Stimulated activated CD8-positive, alpha-beta memory T cell treated with anti-CD3 and anti-CD28 coated beads, Interleukin-15, amount 100 ng/mL, for 1 hour (primary cell): ENCODE data around the gene APBB1IP.
"Not testable (repeated sequence)": the region's sequence is repeated elsewhere in the genome, so short reads cannot be mapped to it uniquely, and the experiment has no call there.

Source experiments
- DNase-seq: peaks from one replicate; pipeline ENCODE4 v3.0.0-alpha.2; 2020; ENCODE audit warnings: low read depth

Gene APBB1IP

DNA sequence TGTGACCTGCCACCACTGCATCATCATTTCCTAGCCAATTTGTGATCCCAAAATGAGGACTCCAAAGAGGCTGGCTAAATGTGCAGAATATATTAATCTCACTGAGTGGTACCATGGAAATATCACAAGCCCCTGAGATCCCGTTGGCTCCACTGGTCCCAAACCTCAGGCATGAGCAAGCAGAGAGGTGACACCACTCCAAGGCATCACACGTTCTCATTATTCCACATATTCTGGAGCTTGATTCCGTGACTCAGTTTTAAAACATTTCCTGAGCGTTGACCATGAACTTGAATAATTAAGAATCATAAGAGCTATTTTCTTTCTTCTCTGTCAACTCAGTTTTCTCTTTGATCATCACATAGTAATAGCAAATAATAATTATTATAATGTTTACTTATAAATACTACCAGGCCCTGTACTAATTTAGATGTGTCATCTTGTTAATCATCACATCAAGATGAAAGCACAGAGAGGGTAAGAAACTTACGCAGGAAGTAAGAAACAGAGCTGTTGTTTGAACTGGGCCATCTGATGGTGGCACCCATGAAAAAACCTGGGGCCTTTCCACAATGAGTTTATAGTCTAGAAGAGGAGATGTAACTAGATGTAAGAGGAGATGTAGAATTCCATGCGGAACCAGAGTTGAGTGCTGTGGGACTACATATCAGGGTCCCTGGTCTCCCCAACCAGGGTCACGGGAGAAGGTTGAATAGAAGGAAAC lies 3.5 kb downstream of the APBB1IP start:
- DNase-seq = no peak

DNA sequence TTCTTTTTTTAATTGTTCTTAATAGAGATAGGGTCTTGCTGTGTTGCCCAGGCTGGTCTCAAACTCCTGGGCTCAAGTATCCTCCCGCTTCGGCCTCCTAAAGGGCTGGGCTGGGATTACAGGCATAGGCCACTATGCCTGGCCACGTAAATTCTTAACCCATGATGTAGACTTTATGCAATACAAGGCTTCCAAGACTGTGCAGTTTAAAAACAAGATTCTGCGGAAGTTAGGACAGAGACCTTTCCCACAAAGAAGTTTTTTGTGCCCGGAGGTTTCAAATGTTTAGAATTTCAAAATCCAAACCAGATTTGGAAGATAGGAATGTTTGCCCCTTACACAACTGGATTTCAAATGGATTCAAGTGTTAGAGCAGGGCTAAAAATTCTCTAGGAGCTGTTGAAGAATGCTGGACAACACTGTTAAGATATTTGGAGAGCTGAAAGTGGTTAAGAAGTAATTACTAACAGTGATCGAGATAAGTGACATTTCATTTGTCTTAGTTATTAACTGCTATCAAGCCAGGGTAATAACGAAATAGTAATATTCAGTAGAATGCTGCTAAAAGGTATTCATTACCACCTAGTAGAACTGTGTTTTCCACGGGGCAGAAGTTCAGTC lies 7.4 kb downstream of the APBB1IP start:
- no peak for DNase-seq

DNA sequence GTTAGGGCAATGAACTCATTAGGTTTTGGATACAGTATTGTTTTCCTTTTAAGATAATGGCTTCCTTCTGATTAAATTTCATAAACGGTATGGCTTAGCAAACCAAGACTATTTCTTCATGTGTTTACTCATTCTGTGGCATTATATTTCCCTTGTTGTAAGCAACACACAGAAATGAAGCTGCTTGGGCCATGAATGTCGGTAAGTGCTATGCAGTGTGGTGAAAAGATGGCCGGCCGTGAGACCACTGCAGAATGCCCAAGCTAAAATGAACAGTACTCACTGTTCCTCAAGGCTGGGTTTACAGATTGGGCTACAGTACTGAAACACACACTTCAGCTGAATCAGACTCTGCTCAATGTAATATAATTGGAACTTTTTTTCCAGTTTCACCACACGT lies 8.1 kb downstream of the APBB1IP start:
- no peak for DNase-seq

DNA sequence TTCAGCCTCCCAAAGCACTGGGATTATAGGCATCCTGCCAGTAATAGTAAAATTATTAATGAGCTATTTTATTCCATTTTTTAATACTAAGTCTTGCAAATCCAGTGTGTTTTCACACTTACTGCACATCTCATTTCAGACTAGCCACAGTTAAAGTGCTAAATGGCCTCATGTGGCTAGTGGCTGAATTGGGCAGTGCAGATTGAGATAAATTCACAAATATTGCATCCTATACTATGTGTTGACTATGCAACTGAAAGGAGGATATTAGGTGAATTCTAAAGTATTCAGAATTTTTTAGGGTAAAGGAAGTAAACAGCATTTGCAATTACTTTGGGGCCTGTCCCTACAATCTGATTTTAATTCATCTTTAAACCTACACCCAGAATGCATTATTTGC lies 10.2 kb downstream of the APBB1IP start:
- no peak for DNase-seq

DNA sequence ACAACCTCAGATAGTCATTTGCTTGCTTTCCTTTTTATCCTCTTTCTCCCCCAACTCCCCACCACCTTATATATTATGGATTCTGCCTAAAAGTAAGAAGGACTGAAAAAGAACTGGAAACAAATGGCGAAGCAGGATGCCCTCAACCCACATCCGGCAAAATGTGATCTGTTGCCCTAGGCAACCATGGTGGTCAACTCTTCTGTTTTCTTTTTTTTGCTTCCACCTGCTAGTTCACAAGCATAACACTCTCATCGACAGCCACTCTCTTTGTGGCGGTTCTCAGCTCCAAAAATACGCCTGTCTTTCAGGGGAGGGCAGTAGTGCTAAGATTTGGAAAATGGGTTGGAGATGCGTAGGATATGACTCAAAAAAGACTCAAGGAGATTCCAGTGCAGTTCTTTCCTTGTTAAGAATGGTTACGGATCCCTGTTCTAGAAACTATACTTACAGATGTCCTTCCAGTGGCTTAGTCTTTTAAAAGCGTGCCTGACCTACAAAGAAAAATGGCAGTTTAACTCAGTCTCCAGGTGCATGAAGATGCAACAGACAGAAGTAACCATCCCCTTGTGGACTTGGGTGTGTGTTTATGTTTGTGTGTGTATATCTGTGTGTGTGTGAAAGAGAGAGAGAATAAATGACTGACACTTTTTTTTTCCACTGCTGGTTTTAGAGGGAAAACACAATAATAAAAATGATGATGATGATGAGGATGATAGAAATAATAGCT lies 10.7 kb downstream of the APBB1IP start:
- peak; percentile 46 for DNase-seq

DNA sequence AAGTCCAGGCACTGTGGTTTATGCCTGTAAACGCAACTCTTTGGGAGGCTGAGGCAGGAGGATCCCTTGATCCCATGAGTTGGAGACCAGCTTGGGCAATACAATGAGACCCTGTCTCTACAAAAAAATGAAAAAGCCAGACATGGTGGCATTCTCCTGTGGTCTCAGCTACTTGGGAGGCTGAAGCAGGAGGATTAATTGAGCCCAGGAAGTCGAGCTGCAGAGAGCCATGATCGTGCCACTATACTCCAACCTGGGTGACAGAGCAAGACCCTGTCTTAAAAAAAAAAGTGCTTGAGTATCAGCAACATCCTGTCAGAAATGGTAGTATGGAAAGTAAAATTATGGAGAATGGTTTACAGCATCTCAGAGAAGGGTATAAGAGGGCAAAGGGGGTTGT lies 11.6 kb downstream of the APBB1IP start:
- DNase-seq = no peak

DNA sequence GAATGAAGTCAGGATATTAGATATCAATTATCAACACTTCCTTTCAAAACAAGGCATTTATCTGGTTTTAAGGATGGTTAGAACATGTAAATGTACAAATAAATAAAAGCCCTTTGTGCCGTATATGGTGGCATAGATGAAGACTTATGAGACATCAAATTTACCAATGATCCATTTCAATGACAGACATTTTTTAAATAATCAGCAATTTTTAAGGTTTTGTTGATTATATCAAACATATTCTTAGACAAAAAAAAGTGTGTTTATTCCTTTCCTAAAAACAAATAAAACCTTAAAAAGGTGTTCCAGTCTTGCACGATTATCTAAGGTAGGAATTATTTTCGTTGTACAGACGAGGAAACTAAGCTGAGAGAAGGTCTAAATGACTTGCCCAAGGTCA lies 13.8 kb downstream of the APBB1IP start:
- no peak for DNase-seq

DNA sequence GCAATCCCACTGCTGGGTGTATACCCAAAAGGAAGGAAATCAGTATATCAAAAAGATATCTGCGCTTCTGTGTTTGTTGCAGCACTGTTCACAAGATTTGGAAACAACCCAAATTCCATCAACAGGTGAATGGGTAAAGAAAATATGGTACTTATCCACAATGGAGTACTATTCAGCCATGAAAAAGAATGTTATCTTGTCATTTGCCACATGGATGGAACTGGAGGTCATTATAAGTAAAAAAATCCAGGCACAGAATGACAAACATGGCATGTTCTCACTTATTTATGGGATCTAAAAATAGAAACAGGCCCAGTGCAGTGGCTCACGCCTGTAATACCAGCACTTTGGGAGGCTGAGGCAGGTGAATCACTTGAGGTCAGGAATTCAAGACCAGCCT lies 15.7 kb downstream of the APBB1IP start:
- DNase-seq = no peak

DNA sequence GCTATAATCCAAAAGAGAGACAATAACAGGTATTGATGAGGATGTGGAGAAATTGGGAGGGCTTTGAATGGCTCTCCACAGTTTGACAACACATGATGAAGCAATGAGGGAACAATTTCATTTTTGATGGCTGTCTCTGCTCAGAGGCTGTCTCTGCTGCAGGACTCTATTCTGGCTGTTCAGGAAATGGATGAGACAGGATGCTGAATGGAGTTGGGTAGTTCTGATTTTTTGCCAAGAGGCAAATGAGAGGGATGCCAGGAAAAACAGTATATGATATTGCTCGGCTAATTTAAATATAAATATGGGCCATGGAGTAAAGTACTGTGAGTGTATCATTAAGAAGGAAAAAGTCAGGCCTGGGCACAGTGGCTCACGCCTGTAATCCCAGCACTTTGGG lies 16.8 kb downstream of the APBB1IP start:
- no peak for DNase-seq

DNA sequence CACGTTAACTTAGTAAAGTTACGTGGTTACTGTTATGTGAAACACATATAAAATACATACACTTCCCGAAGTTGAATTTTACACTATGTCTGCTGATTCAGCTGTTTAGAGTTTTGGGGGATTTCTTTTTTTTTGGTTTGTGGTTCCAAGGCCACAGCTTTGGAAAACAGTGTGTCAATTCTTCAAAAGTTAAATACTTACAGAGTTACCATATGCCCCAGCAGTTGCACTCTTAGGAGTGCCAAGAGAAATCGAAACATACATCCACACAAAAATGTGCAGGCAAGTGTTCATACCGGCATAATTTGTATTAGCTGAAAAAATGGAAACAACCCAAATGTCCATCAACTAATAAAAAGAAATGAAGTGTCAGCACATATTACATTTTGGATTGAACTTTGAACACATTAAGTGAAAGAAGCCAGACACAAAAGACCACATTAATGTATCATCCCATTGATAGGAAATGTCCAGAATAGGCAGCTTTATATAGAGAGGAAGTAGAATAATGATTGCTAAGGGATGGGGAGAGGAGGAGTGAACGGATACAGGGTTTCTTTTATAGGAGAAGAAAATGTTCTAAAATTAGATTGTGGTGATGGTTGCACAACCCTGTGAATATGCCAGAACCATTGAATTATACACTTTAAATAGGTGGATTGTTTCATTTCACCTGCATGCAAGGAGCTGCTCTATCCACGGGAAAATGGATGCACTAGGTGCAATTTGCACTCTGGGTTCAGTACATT lies 17.6 kb downstream of the APBB1IP start:
- no peak for DNase-seq

DNA sequence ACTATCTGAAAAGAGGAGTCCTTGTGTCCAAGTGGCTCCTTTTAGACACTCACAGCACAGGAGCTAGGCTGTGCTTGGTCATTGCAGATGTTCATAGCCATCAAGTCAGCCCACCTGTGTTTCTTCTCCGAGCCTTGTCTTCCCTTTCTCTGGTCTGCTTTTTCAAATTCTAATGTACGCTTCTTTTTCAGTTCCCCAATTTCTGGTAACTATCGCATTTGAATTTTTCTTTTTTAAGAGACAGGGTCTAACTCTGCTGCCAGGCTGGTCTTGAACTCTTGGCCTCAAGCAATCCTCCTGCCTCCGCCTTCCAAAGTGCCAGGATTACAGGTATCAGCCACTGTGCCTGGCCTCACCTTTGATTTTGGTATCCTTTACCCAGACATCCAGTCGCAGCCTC lies 18.9 kb downstream of the APBB1IP start:
- no peak for DNase-seq

DNA sequence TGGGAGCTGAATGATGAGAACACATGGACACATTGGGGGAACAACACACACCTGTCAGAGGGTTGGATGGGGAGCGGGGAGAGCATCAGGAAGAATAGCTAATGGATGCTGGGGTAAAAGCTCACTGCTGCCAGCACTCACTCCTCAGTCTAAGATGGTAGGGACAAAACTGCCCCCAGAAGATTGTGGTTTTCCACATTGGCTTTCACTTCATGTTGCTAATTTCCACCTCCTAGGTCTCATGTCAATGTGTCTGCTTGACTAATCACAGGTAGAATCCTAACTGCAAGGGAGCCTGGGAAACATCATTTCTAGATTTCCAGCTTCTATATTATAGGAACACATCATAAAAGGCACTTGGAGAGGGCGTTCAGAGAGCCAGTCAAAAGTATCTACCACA lies 22.6 kb downstream of the APBB1IP start:
- no peak for DNase-seq

DNA sequence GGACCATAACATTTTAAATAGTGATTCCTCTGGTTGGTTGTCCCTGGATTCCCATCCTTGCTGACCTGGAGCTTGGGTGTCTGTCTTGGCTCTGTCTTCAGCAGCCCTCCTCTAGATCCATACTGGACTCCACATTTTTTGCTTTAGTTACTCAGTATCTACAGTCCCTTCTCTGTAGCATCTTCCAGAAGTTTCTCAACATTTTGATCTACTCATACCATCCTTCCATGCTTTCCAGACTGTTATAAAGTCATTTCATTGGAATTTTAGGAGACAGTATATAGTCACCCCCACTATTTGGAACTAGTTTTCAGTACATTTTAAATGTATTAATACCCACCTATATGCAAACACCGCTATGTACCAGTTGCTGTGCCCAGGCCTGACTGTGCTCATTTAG lies 25.8 kb downstream of the APBB1IP start:
- no peak for DNase-seq

DNA sequence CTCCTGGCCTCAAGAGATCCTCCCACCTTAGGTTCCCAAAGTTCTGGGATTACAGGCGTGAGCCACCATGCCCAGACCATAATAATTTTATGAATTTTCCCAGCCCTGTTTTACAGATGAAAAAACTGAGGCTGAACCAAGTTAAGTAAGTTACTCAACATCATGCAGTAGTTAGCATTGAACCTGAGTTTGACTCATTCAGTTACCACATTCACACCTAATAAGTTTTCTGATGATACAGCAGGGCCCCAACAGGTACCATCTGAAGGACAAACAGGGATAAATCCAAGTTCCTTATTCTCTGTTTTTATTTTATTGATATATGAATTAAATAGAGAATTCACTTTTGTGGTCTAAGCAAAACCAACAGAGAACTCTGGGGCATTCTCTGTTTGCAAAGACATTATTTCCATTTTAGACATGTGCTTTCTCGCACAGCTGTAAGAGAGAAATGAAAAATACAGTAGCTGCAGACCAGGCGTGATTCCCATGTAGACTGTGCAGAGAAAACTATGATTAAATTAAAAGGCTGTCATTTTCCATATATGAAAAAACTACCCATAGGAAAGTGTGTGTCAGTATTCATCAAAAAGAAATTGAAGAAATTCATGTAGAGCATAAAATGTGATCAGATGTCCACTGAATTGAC lies 26.6 kb downstream of the APBB1IP start:
- no peak for DNase-seq

DNA sequence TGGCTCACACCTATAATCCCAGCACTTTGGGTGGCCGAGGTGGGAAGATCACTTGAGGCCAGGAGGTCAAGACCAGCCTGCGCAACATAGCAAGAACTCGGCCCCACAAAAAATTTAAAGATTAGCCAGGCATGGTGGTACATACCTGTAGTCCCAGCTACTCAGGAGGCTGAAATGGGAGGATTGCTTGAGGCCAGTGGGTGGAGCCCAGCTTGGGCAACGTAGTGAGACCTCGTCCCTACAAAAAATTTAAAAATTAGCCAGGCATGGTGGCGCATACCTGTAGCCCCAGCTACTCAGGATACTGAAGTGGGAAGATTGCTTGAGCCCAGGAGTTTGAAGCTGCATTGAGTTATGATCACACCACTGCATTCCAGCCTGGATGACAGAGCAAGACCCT lies 28.4 kb downstream of the APBB1IP start:
- not testable (repeated sequence) for DNase-seq

DNA sequence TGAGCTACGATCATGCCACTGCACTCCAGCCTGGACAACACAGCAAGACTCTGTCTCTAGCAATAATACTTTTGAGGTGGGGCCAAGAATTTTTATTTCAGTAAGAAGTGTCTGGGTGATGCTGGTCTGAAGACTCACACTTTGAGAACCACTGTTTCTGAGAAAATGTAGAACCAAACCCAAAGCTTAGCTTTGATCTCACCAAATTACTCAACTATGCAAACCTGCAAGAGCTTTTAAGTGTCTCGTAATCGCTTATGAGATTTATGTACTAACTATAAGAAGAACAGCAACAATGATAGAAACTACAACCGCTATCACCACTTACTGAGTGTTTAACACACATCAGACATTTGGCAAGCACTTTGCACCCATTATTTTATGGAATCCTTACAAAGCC lies 29.5 kb downstream of the APBB1IP start:
- no peak for DNase-seq

DNA sequence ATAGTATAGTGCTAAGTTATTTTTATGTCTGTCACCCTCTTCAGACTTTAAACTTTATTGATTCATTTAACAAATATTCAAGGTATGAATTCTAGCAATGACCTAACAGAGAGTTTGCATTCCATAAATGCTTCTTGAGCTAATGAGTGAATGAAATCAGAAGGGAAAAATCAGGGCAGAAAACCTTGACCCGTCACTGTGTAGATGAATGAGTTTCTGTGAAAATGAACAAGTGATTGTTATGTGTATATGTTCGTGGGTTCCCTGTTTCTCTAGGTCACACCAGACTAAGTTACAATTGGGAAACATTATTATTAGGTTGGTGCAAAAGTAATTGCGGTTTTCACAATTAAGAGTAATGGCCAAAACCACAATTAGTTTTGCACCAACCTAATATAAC lies 30.1 kb downstream of the APBB1IP start:
- no peak for DNase-seq

DNA sequence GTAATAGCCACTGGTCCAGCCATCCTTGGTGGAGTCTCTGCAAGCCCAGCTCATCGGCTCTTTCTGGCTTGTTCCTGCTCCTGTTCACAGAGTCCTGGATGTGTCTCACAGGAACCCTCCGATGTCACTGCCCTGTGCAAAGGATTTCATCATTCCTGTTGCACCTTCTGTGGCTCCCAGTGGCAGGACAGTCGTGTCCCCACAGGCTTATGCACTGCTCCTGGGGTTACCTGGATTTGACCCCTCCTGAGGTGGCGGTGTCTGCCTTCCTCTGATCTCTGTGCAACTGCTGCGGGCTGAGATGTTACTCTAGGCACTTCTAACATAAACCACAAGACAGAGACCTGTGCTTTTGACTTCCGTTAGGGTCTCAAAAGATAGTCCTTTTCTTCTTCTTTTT lies 30.6 kb downstream of the APBB1IP start:
- DNase-seq = no peak

DNA sequence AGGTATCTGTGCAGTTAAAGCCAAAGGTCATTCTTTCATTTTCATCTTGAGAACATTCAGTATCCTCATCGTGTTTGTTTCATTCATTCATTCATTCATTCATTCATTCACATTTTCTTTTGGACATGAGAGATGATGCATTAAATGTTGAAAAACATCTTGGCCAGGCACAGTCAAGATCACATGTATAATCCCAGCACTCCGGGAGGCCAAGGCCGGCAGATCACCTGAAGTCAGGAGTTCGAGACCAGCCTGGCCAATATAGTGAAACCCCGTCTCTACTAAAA lies 34.3 kb downstream of the APBB1IP start:
- DNase-seq = no peak

DNA sequence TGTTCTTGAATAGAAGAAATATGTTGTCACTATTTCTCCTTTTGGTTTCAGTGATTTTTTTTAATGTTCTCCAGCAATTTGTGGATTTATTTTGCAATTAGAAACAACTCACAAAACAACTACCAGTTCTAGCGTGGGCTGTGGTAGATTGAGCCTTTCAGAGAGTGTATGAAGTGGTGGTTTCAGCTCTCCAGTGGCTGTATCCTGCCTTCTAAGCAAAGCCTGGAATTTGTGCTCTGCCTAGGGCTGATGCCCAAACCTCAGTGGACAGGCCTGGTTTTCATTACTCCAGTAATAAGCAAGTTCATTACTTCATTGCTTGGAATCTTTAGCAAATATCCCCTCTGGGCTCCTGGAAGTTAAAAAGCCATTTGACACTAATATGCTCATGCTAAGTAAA lies 35.9 kb downstream of the APBB1IP start:
- DNase-seq = no peak

DNA sequence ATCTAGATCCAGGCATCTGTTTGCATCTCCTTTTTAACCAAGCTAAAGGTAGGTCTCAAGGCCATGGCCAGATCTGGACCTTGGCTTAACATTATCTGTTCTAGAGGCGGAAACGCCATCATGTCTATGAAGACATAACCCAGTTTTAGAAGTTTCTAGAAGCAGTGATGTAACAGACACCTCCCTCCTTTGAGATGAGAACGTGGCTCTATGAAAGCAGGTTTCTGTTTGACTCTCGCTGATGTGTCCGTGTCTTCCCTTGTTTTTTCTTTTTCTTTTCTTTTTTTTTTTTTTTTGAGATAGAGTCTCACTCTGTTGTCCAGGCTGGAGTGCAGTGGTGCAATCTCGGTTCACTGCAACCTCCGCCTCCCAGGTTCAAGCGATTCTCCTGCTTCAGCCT lies 36.7 kb downstream of the APBB1IP start:
- DNase-seq = not testable (repeated sequence)

DNA sequence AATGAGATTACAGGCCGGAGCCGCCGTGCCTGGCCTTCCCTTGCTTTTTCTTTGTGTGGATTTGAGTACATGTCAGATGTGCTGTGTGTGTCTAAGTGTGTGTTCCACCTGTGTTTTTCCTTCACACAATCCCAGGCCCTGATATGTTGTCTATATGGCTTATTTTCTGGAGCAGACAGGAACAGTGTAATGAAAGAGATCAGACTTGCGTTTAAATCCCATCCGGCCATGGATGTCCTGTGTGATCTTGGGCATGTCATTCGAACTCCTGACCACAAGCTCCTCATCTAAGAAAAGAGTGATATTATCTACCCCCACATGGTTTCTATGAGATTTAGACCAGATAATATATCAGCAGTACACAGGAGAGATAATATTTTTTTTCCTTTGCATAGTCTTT lies 37.2 kb downstream of the APBB1IP start:
- no peak for DNase-seq

DNA sequence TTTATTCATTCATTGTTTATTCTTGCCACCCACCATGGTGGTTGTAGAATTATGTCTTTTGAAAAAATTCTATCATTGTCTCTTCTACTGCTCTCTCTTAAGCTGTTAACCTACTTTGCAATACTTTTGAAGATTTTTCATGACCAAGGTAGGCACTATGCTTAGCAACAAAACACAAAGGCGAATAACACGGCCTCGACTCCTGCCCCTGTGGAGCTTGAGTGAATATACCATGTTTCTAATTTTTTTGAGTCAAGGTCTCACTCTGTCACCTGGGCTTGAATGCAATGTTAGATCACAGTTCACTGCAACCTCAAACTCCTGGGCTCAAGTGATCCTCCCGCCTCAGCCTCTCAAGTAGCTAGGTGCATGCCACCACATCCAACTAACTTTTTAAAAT lies 39.4 kb downstream of the APBB1IP start:
- DNase-seq = no peak
